Measurements from ENCODE around the gene OVAAL.

DNA sequence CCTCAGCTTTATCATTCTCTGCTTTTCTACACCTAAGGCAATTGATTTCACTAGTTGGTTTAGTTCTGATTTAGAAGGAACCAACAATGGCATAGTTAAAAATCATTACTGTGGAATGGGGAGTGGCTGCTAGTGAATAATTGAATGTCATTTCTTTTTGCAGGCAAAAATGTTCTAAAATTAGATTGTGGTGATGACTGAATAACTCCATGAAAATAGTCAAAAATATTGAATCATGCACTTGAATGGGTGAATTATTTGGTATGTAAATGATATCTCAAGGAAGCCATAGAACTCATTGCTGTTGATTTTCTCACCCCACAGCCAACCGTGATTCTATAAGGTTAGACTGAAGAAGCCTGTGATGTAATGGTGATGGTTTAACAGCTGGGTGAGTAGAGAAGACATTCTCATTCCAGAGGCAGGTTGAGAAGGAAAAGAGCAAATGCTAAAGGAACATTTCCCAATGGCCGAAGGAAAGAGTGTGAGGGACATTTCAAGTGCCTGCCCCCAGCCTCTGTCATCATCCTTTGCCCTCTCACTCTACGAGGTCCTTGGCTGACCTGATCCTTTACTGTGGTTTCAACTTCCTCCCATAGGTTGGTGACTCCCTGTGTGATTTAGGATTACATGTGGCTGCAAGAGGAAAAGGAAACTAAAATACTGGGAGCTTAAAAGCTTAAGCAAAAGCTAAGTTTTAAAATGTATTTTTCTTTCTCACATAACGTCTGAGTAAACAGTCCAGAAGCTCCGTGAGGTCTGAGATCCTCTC is 12.5 kb downstream of the OVAAL start:
- TF ChIP-seq EZH2phosphoT487 (conservative IDR thresholded peaks at IDR 0.05; ENCODE audit: low read length) (no peak), CTCF (IDR thresholded peaks at IDR 0.05; ENCODE audit: insufficient read depth, low read length, poor library complexity, severe bottlenecking) (no peak)

All from SU-DHL-6 (cell line).